Glutamatergic neuron (in vitro differentiated cells): ENCODE data around the gene MT3. TPM values are rescaled to one million over a fixed set of nuclear protein-coding genes. Genes with fewer than 3 reads are reported as not detected.

Source experiments
- DNase-seq: peaks from one replicate; pipeline ENCODE4 v3.0.0; 2022
- H3K27ac Mint-ChIP-seq: one replicate; pipeline ENCODE4 v1.8.0; 2020; ENCODE audit warnings: mild to moderate bottlenecking, mixed read lengths, inconsistent platforms; ENCODE audit not compliant: unreplicated experiment
- H3K27me3 Mint-ChIP-seq: one replicate; pipeline ENCODE4 v1.8.0; 2020; ENCODE audit warnings: mild to moderate bottlenecking, moderate library complexity, mixed read lengths, inconsistent platforms; ENCODE audit not compliant: unreplicated experiment
- H3K36me3 Mint-ChIP-seq: one replicate; pipeline ENCODE4 v1.8.0; 2020; ENCODE audit warnings: mild to moderate bottlenecking, mixed read lengths, inconsistent platforms; ENCODE audit not compliant: unreplicated experiment
- H3K4me1 Mint-ChIP-seq: one replicate; pipeline ENCODE4 v1.8.0; 2020; ENCODE audit warnings: mild to moderate bottlenecking, low read depth, mixed read lengths, inconsistent platforms; ENCODE audit not compliant: unreplicated experiment
- H3K4me3 Mint-ChIP-seq: one replicate; pipeline ENCODE4 v1.8.0; 2020; ENCODE audit warnings: mild to moderate bottlenecking, mixed read lengths, inconsistent platforms; ENCODE audit not compliant: unreplicated experiment
- H3K9me3 Mint-ChIP-seq: one replicate; pipeline ENCODE4 v1.8.0; 2020; ENCODE audit warnings: mild to moderate bottlenecking, moderate library complexity, mixed read lengths, inconsistent platforms; ENCODE audit not compliant: unreplicated experiment
- total RNA-seq: library from RNA; stranded (reverse); fragmentation: NEBNext Ultra II Directional; extraction: Animal tissue kit (Norgen Biotek cat#: 25700); gene quantifications from one replicate; pipeline ENCODE4 v1.2.1, GENCODE V29; 2021; ENCODE audit not compliant: unreplicated experiment
- TF ChIP-seq, protein P1 (sequence below): fragments of 200-600 bp; sonication (generic); IDR thresholded peaks from one replicate; pipeline ENCODE4 v1.5.0; 2021; ENCODE audit not compliant: partially characterized antibody, unreplicated experiment

Gene MT3
- total RNA-seq, 1 donor from 2014 or later, result not detected

DNA sequence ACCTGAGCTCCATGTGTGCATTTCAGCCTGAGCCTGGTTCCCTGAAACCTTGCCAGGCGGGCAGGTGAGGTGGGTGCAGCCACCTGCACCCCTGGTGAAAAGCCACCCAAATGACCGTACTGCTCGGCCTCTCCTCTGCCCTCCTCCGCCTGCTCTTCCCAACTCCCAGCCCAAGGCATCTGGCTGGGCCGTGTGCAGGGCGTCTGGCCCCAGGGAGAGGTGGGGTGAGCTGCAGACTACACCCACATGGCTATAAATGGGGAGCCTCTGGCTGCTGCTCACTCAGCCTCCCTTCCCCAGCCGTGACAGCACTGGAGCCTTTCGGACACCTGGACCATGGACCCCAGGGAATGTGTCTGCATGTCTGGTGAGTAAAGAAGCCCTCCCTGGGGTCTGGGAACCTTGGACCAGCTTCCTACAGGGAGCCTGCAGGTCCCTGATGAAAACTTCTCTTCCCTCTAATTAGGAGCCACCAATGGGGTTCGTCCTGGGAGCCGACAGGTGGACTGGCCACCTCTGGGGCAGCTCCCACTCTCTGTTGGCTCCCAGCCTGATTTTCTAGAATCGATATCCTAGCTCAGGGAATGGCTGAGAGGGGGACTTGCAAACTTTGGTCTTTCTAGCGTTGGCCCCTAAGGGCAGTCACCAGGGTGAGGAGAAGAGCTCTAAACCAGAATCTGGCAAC is 24.4 kb upstream of the MT3 start, which contains the start of gene MT4:
Gene MT4, plus strand, starts transcription at position 281 of the 685 bp plus-strand sequence. Its CDS starts 56 bp downstream, at position 337.
- no peaks in the 10 kb centered on the region for H3K9me3 Mint-ChIP-seq
- no peaks in the 10 kb centered on the region for H3K36me3 Mint-ChIP-seq
- DNase-seq, result no peak
- H3K4me3 Mint-ChIP-seq, result no peak within 1 kb of the TSS
- H3K4me1 Mint-ChIP-seq, result no peaks in the 10 kb centered on the region
- peaks cover 8% of the 10 kb centered on the region for H3K27me3 Mint-ChIP-seq
- TF ChIP-seq, protein P1, sequence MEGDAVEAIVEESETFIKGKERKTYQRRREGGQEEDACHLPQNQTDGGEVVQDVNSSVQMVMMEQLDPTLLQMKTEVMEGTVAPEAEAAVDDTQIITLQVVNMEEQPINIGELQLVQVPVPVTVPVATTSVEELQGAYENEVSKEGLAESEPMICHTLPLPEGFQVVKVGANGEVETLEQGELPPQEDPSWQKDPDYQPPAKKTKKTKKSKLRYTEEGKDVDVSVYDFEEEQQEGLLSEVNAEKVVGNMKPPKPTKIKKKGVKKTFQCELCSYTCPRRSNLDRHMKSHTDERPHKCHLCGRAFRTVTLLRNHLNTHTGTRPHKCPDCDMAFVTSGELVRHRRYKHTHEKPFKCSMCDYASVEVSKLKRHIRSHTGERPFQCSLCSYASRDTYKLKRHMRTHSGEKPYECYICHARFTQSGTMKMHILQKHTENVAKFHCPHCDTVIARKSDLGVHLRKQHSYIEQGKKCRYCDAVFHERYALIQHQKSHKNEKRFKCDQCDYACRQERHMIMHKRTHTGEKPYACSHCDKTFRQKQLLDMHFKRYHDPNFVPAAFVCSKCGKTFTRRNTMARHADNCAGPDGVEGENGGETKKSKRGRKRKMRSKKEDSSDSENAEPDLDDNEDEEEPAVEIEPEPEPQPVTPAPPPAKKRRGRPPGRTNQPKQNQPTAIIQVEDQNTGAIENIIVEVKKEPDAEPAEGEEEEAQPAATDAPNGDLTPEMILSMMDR, result no peak
- H3K27ac Mint-ChIP-seq, result no peak within 1 kb of the TSS

DNA sequence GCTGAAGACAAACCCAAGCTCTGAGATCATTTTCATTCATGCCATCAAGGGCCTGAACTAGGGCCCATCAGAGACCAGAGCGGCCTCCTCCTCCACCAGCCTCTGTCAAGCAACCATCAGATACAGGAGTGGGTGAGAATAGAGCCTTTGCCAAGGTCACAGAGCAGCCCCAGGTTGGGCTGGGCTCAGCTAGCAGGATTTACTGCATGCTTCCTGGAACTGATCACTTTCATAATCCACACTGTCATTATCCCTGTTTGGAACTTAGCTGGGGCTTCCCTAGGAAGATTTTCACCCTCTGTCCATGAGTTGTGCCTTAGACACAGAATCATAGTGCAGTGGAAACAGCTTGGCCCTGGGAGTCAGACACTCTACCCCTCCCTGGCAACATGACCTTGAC is 19.4 kb upstream of the MT3 start:
- TF ChIP-seq, protein P1, result no peak
- H3K27ac Mint-ChIP-seq, result no peak overlapping the region
- peaks cover 8% of the 10 kb centered on the region for H3K27me3 Mint-ChIP-seq
- no peaks in the 10 kb centered on the region for H3K9me3 Mint-ChIP-seq
- H3K36me3 Mint-ChIP-seq, result no peaks in the 10 kb centered on the region
- no peak for DNase-seq
- no peaks in the 10 kb centered on the region for H3K4me1 Mint-ChIP-seq
- no peak overlapping the region for H3K4me3 Mint-ChIP-seq

DNA sequence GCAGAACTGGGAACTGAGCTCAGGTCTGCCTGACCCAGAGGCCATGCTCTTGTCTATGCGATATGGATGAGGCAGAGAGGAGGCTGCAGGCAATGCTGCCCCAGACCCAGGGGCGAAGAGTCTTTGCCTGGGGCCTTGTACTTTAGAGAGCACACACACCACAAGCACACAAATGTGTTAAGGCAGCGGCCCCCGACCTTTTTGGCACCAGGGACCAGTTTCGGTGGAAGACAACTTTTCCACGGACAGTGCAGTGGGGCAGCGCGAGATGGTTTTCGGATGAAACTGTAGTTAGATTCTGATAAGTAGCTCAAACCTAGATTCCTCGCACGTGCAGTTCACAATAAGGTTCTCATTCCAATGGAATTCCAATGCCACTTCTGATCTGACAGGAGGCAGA is 17.8 kb upstream of the MT3 start:
- Mint-ChIP-seq H3K27me3 (peaks cover 8% of the 10 kb centered on the region), H3K36me3 (peaks cover under 1% of the 10 kb centered on the region), H3K9me3 (peaks cover 2% of the 10 kb centered on the region), H3K4me3 (no peak overlapping the region), H3K4me1 (no peaks in the 10 kb centered on the region), H3K27ac (no peak overlapping the region)
- DNase-seq, result no peak
- TF ChIP-seq, protein P1, result no peak

DNA sequence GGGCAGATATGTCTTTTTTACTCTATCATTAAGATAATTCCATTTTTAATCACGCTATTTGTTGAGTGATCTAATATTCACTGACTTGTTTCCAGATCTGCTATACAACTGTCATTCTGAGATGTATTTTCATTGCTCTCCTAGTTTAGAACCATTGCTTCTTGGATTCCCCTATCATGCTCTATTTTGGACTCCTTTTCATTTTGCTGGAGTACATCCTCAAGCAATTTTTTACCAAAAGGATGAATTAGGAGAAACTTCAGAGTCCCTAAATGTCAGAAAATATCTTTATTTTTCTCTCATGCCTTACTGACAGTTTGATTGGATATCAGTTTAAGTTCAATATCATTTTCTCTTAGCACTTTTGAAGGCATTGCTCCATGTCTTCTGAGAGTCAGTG is 14.7 kb upstream of the MT3 start:
- Mint-ChIP-seq H3K4me3 (no peak overlapping the region), H3K4me1 (no peaks in the 10 kb centered on the region), H3K27ac (no peak overlapping the region), H3K36me3 (peaks cover 5% of the 10 kb centered on the region), H3K27me3 (peaks cover 3% of the 10 kb centered on the region), H3K9me3 (peaks cover 2% of the 10 kb centered on the region)
- no peak for DNase-seq
- TF ChIP-seq, protein P1, result no peak

DNA sequence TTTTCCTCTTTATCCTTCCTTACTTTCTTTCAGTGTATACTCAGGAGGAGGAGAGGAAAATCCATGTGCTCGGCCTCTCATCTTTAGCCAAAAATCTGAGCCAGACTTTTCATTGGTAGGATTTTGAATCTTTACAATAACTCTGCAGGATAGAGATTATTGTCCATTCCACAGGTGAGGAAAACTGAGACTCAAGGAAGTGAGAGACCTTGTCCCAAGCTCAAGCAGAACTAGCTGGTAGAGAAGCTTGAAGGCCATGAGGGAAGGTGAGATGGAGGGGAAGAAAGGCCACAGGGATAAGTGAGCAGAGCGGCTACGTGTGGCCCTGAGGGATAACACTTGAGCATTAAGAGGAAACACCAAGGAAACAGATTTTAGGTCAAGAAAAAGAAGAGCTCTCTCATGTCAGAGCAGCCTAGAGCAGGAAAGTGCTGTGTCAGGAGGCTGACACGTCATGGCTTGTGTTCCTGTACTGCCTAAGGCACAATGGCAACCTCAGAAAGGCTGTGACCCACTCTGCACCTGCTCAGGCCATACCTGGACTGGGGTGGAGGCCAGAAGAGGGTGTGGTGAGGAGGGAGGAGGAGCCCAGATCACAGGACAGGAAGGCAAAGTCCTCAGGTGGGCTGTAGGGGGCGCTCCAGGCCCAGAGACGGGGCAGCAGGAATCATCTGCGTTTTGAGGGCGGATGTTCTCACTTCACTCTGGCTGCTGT is 12.6 kb upstream of the MT3 start:
- H3K27ac Mint-ChIP-seq, result no peak overlapping the region
- peaks cover 3% of the 10 kb centered on the region for H3K27me3 Mint-ChIP-seq
- H3K36me3 Mint-ChIP-seq, result peaks cover 5% of the 10 kb centered on the region
- peaks cover 2% of the 10 kb centered on the region for H3K9me3 Mint-ChIP-seq
- DNase-seq, result peak; percentile 47
- no peaks in the 10 kb centered on the region for H3K4me1 Mint-ChIP-seq
- no peak overlapping the region for H3K4me3 Mint-ChIP-seq
- TF ChIP-seq, protein P1, result peak; percentile 54
